Occipital lobe (tissue), 2 donors: ENCODE measurements around the gene AKAP10. TPM values are rescaled to one million over a fixed set of nuclear protein-coding genes. Genes with fewer than 3 reads are reported as not detected.
"Not testable (repeated sequence)": the region's sequence is repeated elsewhere in the genome, so short reads cannot be mapped to it uniquely, and the experiment has no call there.

ENCODE experiments used
- DNase-seq: peaks from one replicate; lab custom pipeline; 2025; lab: John Stamatoyannopoulos, UW
- total RNA-seq: library from RNA; depleted of rRNA; stranded (reverse); fragments of >200 nt; gene quantifications from one replicate; pipeline ENCODE4 v1.2.3, GENCODE V29; 2014

AKAP10 gene
- total RNA-seq: 43.4 TPM

- peak; percentile 87 for DNase-seq
These were observed at the start of gene AKAP10 for GRCh38 chr17:19977293-19978208. TSS of gene AKAP10 (minus strand) at chr17:19977828. CDS start at chr17:19977679, 149 bp downstream.

GRCh38 chr17:20026960-20027359 lies 49.3 kb upstream of the AKAP10 start:
- no peak for DNase-seq

- DNase-seq: peak; percentile 21
These were observed 45.1 kb upstream of the AKAP10 start for GRCh38 chr17:20022701-20023100.

GRCh38 chr17:20016475-20016992 lies 38.9 kb upstream of the AKAP10 start:
- not testable (repeated sequence) for DNase-seq

- DNase-seq: no peak
These were observed 34.4 kb upstream of the AKAP10 start for GRCh38 chr17:20012017-20012536.

- no peak for DNase-seq
These were observed 33.3 kb upstream of the AKAP10 start for GRCh38 chr17:20010936-20011335.

- peak; percentile 56 for DNase-seq
These were observed 32.7 kb upstream of the AKAP10 start for GRCh38 chr17:20010099-20010863.

- DNase-seq: no peak
These were observed 31.9 kb upstream of the AKAP10 start, which contains the start of gene SPECC1 for GRCh38 chr17:20009302-20010098. TSS of gene SPECC1 (plus strand) at chr17:20009359. CDS start at chr17:20096652, 87,293 bp downstream.

GRCh38 chr17:20009052-20009301 lies 31.3 kb upstream of the AKAP10 start:
- peak; percentile 68 for DNase-seq

- DNase-seq: no peak
These were observed 30.8 kb upstream of the AKAP10 start for GRCh38 chr17:20008242-20009051.

GRCh38 chr17:19996502-19996901 lies 18.9 kb upstream of the AKAP10 start:
- DNase-seq: no peak

- DNase-seq: no peak
These were observed 18.5 kb upstream of the AKAP10 start for GRCh38 chr17:19996086-19996485.

GRCh38 chr17:19992803-19993713 lies 15.4 kb upstream of the AKAP10 start:
- DNase-seq: peak; percentile 83

- no peak for DNase-seq
These were observed 13.7 kb upstream of the AKAP10 start for GRCh38 chr17:19991252-19991885.

- DNase-seq: no peak
These were observed 10.3 kb upstream of the AKAP10 start for GRCh38 chr17:19987897-19988296.

- no peak for DNase-seq
These were observed 9.6 kb upstream of the AKAP10 start for GRCh38 chr17:19986941-19987861.

- DNase-seq: no peak
These were observed 2.5 kb upstream of the AKAP10 start for GRCh38 chr17:19979917-19980770.
